ENCODE results near the gene UBN1.

DNA sequence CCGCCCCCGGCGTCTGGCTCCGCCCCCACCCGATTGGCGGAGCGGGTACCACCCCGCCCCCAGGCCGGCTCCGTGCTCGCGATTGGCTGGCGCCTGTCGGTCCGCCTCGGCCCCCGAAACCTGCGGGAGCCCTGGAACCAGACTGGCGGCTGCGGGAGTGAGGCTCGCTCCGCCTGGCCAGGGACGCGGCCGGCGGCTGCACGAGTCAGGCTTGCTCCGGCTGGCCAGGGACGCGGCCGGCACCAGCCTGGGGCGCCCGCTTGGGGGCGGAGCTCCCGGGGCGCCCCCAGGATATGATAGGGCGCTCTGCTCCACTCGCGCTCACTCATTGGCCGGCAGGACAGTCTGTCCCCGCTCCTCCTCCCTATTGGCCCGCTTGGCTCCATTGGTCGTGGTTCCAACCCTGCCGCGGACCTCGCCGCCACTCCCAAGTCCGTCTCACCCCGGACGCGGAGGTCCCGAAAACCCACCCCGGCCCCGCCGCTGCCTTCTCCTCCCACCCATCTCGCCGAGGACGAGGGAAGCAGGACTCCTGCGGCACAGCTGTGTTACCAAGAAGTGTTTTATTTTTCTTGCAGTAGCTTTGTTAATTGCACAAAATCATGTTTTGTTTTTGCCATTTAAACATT lies 44.5 kb upstream of the UBN1 start:
- TF ChIP-seq CTCF (IDR thresholded peaks at IDR 0.05; ENCODE audit: low read length) (no peak), EZH2 (IDR thresholded peaks at IDR 0.05; ENCODE audit: borderline replicate concordance, low read length) (no peak)

Data from OCI-LY1 (cell line).